HepG2 (cell line): Measurements from ENCODE around the gene HEXIM1. TPM values are rescaled to one million over a fixed set of nuclear protein-coding genes. Genes with fewer than 3 reads are reported as not detected.

ENCODE experiments used
- AFF4 ChIP-seq: sonication (generic); formaldehyde crosslinking; IDR thresholded peaks from 2 replicates; pipeline ENCODE4 v1.4.0; 2020; ENCODE audit warnings: missing genetic modification reagents
- CREM ChIP-seq, 2 experiments: sonication (generic) in 1 of 2; formaldehyde crosslinking in 1 of 2; IDR thresholded peaks; 2 replicates each; pipeline versions ENCODE4 v1.4.0 to v1.6.1; 2016 to 2020; ENCODE audit warnings: antibody characterized with exemption in 1 of 2, mild to moderate bottlenecking in 1 of 2, missing genetic modification reagents in 1 of 2
- FOSL1 ChIP-seq: sonication (generic); formaldehyde crosslinking; IDR thresholded peaks from 2 replicates; pipeline ENCODE4 v1.9.0; 2021; ENCODE audit warnings: missing genetic modification reagents, borderline replicate concordance
- HMGXB3 ChIP-seq: sonication (generic); formaldehyde crosslinking; IDR thresholded peaks from 2 replicates; pipeline ENCODE4 v1.4.0; 2020; ENCODE audit warnings: missing genetic modification reagents, borderline replicate concordance
- MED8 ChIP-seq: sonication (generic); formaldehyde crosslinking; IDR thresholded peaks from 2 replicates; pipeline ENCODE4 v1.8.1; 2023; ENCODE audit warnings: mild to moderate bottlenecking, missing genetic modification reagents; ENCODE audit not compliant: insufficient replicate concordance
- MIER2 ChIP-seq: IDR thresholded peaks from 2 replicates; pipeline ENCODE4 v1.6.1; 2016; ENCODE audit warnings: missing biosample characterization, missing genetic modification reagents
- MIER3 ChIP-seq: IDR thresholded peaks from 2 replicates; pipeline ENCODE4 v1.6.1; 2016; ENCODE audit warnings: missing compliant biosample characterization, borderline replicate concordance
- MLLT10 ChIP-seq: sonication (generic); formaldehyde crosslinking; IDR thresholded peaks from 2 replicates; pipeline ENCODE4 v1.4.0; 2020; ENCODE audit warnings: missing genetic modification reagents
- NR2F2 ChIP-seq: IDR thresholded peaks from 2 replicates; pipeline ENCODE4 v1.6.1; 2012; ENCODE audit warnings: low read depth, inconsistent platforms, borderline replicate concordance
- POLR2A ChIP-seq, 2 experiments: IDR thresholded peaks; 2 replicates each; pipeline ENCODE4 v1.6.1; 2011; ENCODE audit warnings: low read depth in 2 of 2, low read length in 2 of 2, mild to moderate bottlenecking in 1 of 2, moderate library complexity in 1 of 2; ENCODE audit not compliant: insufficient read depth in 1 of 2
- RAD21 ChIP-seq: fragments of 450-650 bp; formaldehyde crosslinking; IDR thresholded peaks from 2 replicates; pipeline ENCODE4 v1.5.0; 2020; ENCODE audit warnings: mild to moderate bottlenecking
- TEAD3 ChIP-seq: optimal IDR thresholded peaks from 2 replicates; pipeline ENCODE3; 2016; ENCODE audit warnings: borderline replicate concordance
- TSC22D2 ChIP-seq: sonication (generic); formaldehyde crosslinking; IDR thresholded peaks from 2 replicates; pipeline ENCODE4 v1.5.1; 2020; ENCODE audit warnings: missing genetic modification reagents, mild to moderate bottlenecking, borderline replicate concordance
- ZKSCAN5 ChIP-seq: sonication (generic); formaldehyde crosslinking; IDR thresholded peaks from 2 replicates; pipeline ENCODE4 v1.5.1; 2020; ENCODE audit warnings: mild to moderate bottlenecking, missing genetic modification reagents
- ZNF431 ChIP-seq: sonication (generic); formaldehyde crosslinking; IDR thresholded peaks from 2 replicates; pipeline ENCODE4 v1.9.0; 2022; ENCODE audit warnings: missing genetic modification reagents, low read depth, mild to moderate bottlenecking, borderline replicate concordance
- ZNF740 ChIP-seq: sonication (generic); formaldehyde crosslinking; IDR thresholded peaks from 2 replicates; pipeline ENCODE4 v1.4.0; 2020; ENCODE audit warnings: missing genetic modification reagents
- ZNF747 ChIP-seq: sonication (generic); formaldehyde crosslinking; IDR thresholded peaks from 2 replicates; pipeline ENCODE4 v1.8.1; 2023; ENCODE audit warnings: missing genetic modification reagents, mild to moderate bottlenecking, borderline replicate concordance
- ZNF777 ChIP-seq: sonication (generic); formaldehyde crosslinking; IDR thresholded peaks from 2 replicates; pipeline ENCODE4 v1.4.0; 2020; ENCODE audit warnings: missing genetic modification reagents
- ZNF850 ChIP-seq: sonication (generic); formaldehyde crosslinking; conservative IDR thresholded peaks from 2 replicates; pipeline ENCODE4 v1.9.0; 2021; ENCODE audit warnings: mild to moderate bottlenecking, missing genetic modification reagents
- ZNF878 ChIP-seq: sonication (generic); formaldehyde crosslinking; IDR thresholded peaks from 2 replicates; pipeline ENCODE4 v1.8.1; 2023; ENCODE audit warnings: mild to moderate bottlenecking, missing genetic modification reagents, moderate library complexity
- polyA plus RNA-seq, 8 experiments: library from polyadenylated mRNA; depleted of rRNA in 3 of 8; stranded (reverse) in 7 of 8; unstranded in 1 of 8; fragments of >200 nt; fragmentation: Illumina TruSeq in 4 of 8; extraction: Trizol in 4 of 8; gene quantifications; 2 replicates each; pipeline versions ENCODE4 v1.2.1 to v1.2.3, GENCODE V29; 2011 to 2016; ENCODE audit warnings: low read depth in 4 of 8, missing spikeins in 1 of 8, mixed read lengths in 1 of 8; ENCODE audit not compliant: insufficient read depth in 1 of 8
- total RNA-seq, 5 experiments: library from RNA; depleted of rRNA; stranded (reverse); fragments of >200 nt; fragmentation: Illumina TruSeq; extraction: Trizol; gene quantifications; 2 replicates each; pipeline ENCODE4 v1.2.3, GENCODE V29; 2016; ENCODE audit warnings: low read depth in 1 of 5

Gene HEXIM1
- total and polyA plus RNA-seq, 2 of the 13 experiments (the other 11 are each of a cell fraction or from before 2014, with no cell fraction given), result 10.5 to 16.6 TPM

GRCh38 chr17:45172541-45173286, 24.4 kb downstream of the HEXIM1 start (continued):
- TF ChIP-seq ZNF850, result no peak
- peak; percentile 89 for TF ChIP-seq ZNF747 (CRISPR knock-in tag)
- no peak for TF ChIP-seq MED8 (CRISPR knock-in tag)
- TF ChIP-seq HMGXB3 (CRISPR knock-in tag), result no peak
- peak; percentile 98 for TF ChIP-seq TEAD3 (CRISPR knock-in tag)
- TF ChIP-seq AFF4 (CRISPR knock-in tag), result no peak
- TF ChIP-seq RAD21 (CRISPR knock-in tag), result peak; percentile 69
- peak; percentile 25; the same call in 1 of the 2 replicates for TF ChIP-seq NR2F2
- peak; percentile 100 for TF ChIP-seq ZNF740 (CRISPR knock-in tag)
- TF ChIP-seq MIER3 (CRISPR knock-in tag), result peak; percentile 62; the same call in 1 of the 2 replicates
- TF ChIP-seq POLR2A (IDR thresholded peaks at IDR 0.05; ENCODE audit: insufficient read depth in 1 of 2, low read depth in 2 of 2, low read length in 2 of 2), result peak; percentile 75 to 80
- peak; percentile 11; the same call in 1 of the 2 replicates for TF ChIP-seq ZNF777 (CRISPR knock-in tag)
- TF ChIP-seq MLLT10 (CRISPR knock-in tag), result no peak
- peak; percentile 22 for TF ChIP-seq ZNF878 (CRISPR knock-in tag)
- TF ChIP-seq CREM (IDR thresholded peaks at IDR 0.05), result peak; percentile 59
- TF ChIP-seq CREM (CRISPR knock-in tag; IDR thresholded peaks at IDR 0.05), result no peak
- TF ChIP-seq FOSL1 (CRISPR knock-in tag), result no peak
- no peak; the same call in none of the 2 replicates for TF ChIP-seq ZNF431 (CRISPR knock-in tag)
- TF ChIP-seq ZKSCAN5, result no peak
- TF ChIP-seq TSC22D2 (CRISPR knock-in tag), result peak; percentile 54; the same call in 1 of the 2 replicates
- no peak; the same call in 1 of the 2 replicates for TF ChIP-seq MIER2 (CRISPR knock-in tag)
